Fibroblast of lung (primary cell): ENCODE measurements around the gene EPS8L2.

Experiments
- CTCF ChIP-seq, 2 donors: IDR thresholded peaks in 1 of 2; conservative IDR thresholded peaks in 1 of 2; 1 replicate in 1 of 2; 2 replicates in 1 of 2; pipeline ENCODE4 v1.5.1; 2011 to 2012; ENCODE audit warnings: low read length in 2 of 2, control low read depth in 1 of 2, inconsistent platforms in 1 of 2, low read depth in 1 of 2, mild to moderate bottlenecking in 1 of 2
- EZH2 ChIP-seq: IDR thresholded peaks from 2 replicates; pipeline ENCODE4 v1.5.1; 2012; ENCODE audit warnings: low read length, control low read depth, mild to moderate bottlenecking; ENCODE audit errors: missing control alignments

DNA sequence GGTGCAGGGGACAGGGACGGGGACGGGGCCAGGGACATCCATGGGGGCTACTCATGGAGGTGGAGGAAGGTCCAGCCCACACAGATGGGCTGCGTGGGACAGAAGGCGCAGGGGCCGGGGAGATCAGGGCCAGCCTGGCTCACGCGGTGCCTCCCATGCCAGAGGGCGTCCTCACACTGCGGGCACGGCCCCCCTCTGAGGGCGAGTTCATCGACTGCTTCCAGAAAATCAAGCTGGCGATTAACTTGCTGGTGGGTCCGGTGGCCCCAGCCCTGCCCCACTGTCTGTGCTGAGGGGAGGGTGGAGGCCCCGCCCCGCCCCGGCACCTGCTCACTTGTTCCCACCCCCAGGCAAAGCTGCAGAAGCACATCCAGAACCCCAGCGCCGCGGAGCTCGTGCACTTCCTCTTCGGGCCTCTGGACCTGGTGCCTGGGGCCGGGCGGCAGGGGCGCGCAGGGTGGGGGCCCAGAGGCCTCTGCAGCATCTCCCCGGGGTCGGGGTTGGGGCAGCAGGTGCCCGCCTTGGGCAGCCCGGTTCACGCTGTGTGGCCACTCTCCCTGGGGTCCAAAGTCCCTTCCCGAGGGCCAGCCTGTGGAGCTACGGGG is 15.8 kb downstream of the EPS8L2 start:
- TF ChIP-seq CTCF (conservative IDR thresholded peaks at IDR 0.05 in 1 of 2, IDR thresholded peaks at IDR 0.05 in 1 of 2; ENCODE audit: low read depth in 1 of 2, low read length in 2 of 2) (no peak), EZH2 (no peak)
